GM12801 (cell line): ENCODE data around the gene STRN.

Source experiments
- CTCF ChIP-seq: IDR thresholded peaks from one replicate; pipeline ENCODE4 v1.5.1; 2011; ENCODE audit warnings: control low read depth; ENCODE audit not compliant: insufficient read length; ENCODE audit errors: extremely low read depth

Gene STRN

GRCh38 chr2:36941867-36942266, 24.5 kb downstream of the STRN start:
- TF ChIP-seq CTCF = no peak

DNA sequence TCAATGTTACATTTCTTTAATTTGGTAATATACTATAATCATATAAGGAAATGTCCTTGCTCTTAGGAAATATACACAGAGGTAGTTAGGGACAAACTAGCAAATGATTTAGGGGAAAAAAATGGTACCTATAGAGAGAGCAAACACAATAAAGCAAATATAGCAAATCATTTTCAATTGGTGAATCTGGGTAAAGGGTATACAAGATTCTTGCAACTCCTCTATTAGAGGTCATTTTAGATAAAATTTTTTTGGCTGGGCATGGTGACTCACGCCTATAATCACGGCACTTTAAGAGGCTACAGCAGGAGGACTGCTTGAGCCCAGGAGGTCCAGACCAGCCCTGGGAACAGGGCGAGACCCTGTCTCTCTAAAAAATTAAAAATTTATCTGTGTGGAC, 44.4 kb downstream of the STRN start:
- TF ChIP-seq CTCF = no peak

DNA sequence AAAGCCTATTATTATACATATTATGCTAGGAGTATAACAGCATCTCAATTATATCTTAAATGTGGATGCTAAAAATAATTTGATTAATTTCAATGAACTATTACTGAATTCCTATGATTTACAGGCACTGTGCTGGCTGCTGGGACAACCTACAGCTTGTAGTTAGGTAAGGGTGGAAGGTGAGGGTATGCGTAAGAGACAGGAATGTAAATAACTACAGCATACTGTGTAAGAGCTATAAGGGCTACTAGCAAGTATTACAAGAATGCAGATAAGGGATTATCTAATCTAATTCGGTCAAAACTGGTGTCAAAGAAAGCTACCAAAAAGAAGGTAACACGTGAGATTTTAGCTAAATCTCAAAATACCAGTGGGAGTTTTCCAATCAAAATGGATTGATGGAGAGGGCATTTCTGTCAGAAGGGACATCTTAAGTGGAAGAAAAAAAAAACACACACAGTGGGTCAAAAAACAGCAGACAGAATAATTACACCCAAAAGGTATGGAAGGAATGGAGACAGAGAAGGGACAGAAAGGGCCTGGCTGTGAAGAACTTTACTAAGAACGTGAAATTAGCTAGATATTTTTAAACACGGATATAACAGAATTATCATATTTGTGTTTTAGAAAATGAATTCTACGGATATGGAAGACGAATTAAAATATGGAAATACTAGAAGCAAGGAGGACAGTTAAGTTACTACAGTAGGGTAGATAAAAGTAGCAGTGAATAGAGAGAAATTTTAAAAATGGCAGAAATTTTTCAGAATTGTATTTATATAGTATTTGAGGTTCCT, 47.1 kb downstream of the STRN start:
- no peak for TF ChIP-seq CTCF

DNA sequence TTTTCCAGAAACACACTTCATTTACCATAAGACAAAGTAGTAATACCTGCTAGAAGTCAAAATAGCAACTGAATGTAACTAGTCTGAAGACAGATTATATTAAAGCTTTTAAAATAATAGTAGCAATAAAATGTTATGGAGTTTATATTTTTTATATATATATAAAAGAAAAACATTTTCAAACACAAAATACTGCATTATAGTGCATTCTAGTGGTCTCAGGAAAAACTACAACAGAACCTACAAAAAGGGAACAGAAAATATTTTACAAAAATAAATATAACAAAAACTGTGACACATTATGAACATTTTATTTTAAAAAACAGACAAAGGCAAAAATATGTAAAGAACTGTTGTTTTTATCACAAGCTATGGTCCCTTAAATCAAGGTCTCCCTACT, 48.0 kb downstream of the STRN start:
- no peak for TF ChIP-seq CTCF

- TF ChIP-seq CTCF = no peak
These were observed 50.7 kb downstream of the STRN start for GRCh38 chr2:36915627-36916026.

GRCh38 chr2:36912695-36913094, 53.6 kb downstream of the STRN start:
- TF ChIP-seq CTCF = no peak

- no peak for TF ChIP-seq CTCF
These were observed 55.3 kb downstream of the STRN start for GRCh38 chr2:36911012-36911411.

GRCh38 chr2:36906277-36906676, 60.1 kb downstream of the STRN start:
- no peak for TF ChIP-seq CTCF
